PC-9 (cell line): Measurements from ENCODE around the gene POLDIP2.

Experiments used
- CTCF ChIP-seq: fragments of 200-600 bp; sonication (generic); conservative IDR thresholded peaks from 2 replicates; pipeline ENCODE4 v1.6.1; 2017; ENCODE audit warnings: mixed run types, antibody characterized with exemption, mild to moderate bottlenecking, moderate library complexity
- EZH2 ChIP-seq: fragments of 200-600 bp; sonication (generic); IDR thresholded peaks from 2 replicates; pipeline ENCODE4 v1.8.0; 2017; ENCODE audit warnings: antibody characterized with exemption, low read depth

DNA sequence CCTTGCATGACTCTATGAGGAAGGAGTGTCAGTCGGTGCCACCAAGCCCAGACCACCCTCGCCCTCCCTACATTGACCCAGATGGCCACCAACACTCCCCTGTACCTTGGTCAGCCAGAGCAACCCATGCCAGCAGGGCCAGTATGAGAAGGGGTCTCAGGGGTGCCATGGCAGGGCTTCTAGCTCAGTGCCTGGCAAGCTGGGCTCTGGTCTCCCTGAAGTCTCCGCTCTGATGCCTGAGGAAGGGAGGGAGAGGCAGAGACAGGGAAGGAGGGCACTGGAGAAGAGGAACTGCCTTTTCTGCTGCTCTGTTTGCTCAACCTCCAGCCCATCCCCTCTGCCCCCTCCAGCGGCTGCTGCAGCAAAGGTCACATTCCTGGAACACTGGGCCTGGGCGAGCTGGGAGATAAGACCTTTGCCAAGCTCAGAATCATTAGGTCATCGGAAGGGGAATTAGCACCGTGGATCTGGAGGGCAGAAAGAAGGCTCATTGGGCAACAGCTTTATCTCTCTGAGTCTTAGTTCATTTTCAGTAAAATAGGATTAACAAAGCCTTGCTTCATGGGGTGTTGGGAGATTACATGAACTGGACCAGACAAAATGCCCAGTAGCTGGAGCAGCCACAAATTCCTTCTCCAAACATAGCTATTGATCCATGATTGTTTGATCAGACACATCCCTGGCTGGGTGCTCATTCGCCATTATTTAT lies 12.9 kb upstream of the POLDIP2 start, which contains the start of gene VTN:
- TF ChIP-seq CTCF (no peak), EZH2 (no peak)
